ENCODE data around the gene TAF4B. TPM values are rescaled to one million over a fixed set of nuclear protein-coding genes. Genes with fewer than 3 reads are reported as not detected.
"Not testable (repeated sequence)": the region's sequence is repeated elsewhere in the genome, so short reads cannot be mapped to it uniquely, and the experiment has no call there.

TAF4B gene
- total and polyA plus RNA-seq, 7 experiments from 2014 or later, result 7.3 to 15.7 (median 12.6) TPM

DNA sequence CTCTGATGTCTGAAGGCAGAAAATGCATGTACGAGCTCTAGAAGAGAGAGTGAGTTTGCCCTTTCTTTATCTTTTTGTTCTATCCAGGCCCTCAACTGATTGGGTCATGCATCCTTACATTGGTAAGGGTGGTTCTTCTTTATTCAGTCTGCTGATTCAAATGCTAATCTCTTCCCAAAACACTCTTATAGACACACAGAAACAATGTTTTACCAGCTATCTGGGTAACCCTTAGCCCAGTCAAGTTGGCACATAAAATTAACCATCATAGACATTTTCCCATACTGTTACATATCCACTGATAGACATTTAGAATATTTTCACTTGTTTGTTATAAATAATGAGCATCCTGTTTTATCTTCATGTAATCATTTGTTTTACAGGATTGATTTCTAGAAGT, 141.2 kb downstream of the TAF4B start:
- CTCF ChIA-PET, result no interaction called here
- no peak overlapping the region for H3K4me3 ChIP-seq (ENCODE audit: low read length)

DNA sequence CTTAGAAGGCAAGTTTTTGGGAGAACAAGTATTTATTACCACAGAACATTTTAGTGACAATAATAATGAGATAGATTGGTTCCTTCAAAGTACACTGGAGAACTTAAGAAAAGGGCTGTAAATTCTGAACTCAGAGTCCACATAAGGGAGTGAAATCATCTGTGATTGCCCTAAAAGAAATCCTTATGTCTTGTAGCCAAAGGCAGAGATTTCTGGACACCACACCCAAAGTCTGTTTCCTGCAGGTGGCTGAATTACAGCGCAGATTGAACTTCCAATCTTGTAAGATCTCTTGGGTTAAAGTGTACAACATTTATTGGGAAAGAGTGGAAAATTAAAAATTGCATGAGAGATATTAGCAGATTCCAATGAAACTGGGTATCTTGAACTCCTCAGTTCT, 143.8 kb downstream of the TAF4B start:
- intact Hi-C loops (cut with micrococcal nuclease), result no loop called here
- ATAC-seq (no peak), DNase-seq (no peak)
- H3K9me3 ChIP-seq (ENCODE audit: control insufficient read depth in 2 of 3, low read length in 3 of 3), result no peaks in the 10 kb centered on the region
- H3K36me3 ChIP-seq (ENCODE audit: control insufficient read depth in 2 of 3, insufficient read depth in 3 of 3, low read length in 3 of 3), result no peaks in the 10 kb centered on the region
- ChIA-PET CTCF (interaction anchor here (1.9 kb wide), 1 partner anchor 14 kb away, joined by 5 read pairs; no protein-coding TSS in a partner anchor), POLR2A (no interaction called here)
- H3K4me1 Mint-ChIP-seq, result no peaks in the 10 kb centered on the region
- no peak overlapping the region for H3K4me3 Mint-ChIP-seq
- no peaks in the 10 kb centered on the region for H3K4me1 ChIP-seq (ENCODE audit: control insufficient read depth in 2 of 2, insufficient read depth in 2 of 2, low read length in 2 of 2)
- peaks cover 0 to 3% (median 0%) of the 10 kb centered on the region in 11 donors for H3K9me3 Mint-ChIP-seq
- H3K27ac ChIP-seq (ENCODE audit: low read depth, low read length), result no peak overlapping the region
- H3K4me3 ChIP-seq (ENCODE audit: low read length), result no peak overlapping the region
- H3K27me3 ChIP-seq (ENCODE audit: control insufficient read depth in 2 of 2, insufficient read depth in 2 of 2, low read length in 2 of 2), result no peaks in the 10 kb centered on the region
- H3K27ac Mint-ChIP-seq, result no peak overlapping the region
- peaks cover 6 to 68% (median 44%) of the 10 kb centered on the region in 5 donors for H3K36me3 Mint-ChIP-seq
- H3K27me3 Mint-ChIP-seq, result no peaks in the 10 kb centered on the region

More for the DNA sequence above, 141.2 kb downstream of the TAF4B start:
- POLR2A ChIA-PET, result no interaction called here
- ATAC-seq (no peak), DNase-seq (no peak)
- no peaks in the 10 kb centered on the region for H3K36me3 ChIP-seq (ENCODE audit: control insufficient read depth in 2 of 3, insufficient read depth in 3 of 3, low read length in 3 of 3)
- H3K4me1 ChIP-seq (ENCODE audit: control insufficient read depth in 2 of 2, insufficient read depth in 2 of 2, low read length in 2 of 2), result no peaks in the 10 kb centered on the region
- Mint-ChIP-seq H3K4me1 (no peaks in the 10 kb centered on the region), H3K27ac (no peak overlapping the region), H3K4me3 (no peak overlapping the region), H3K9me3 (peaks cover 0 to 1% (median 0%) of the 10 kb centered on the region in 11 donors), H3K27me3 (no peaks in the 10 kb centered on the region), H3K36me3 (peaks cover 6 to 57% (median 37%) of the 10 kb centered on the region in 5 donors)
- H3K27me3 ChIP-seq (ENCODE audit: control insufficient read depth in 2 of 2, insufficient read depth in 2 of 2, low read length in 2 of 2), result no peaks in the 10 kb centered on the region
- no peaks in the 10 kb centered on the region for H3K9me3 ChIP-seq (ENCODE audit: control insufficient read depth in 2 of 3, low read length in 3 of 3)
- intact Hi-C loops (cut with micrococcal nuclease), result no loop called here
- no peak overlapping the region for H3K27ac ChIP-seq (ENCODE audit: low read depth, low read length)

DNA sequence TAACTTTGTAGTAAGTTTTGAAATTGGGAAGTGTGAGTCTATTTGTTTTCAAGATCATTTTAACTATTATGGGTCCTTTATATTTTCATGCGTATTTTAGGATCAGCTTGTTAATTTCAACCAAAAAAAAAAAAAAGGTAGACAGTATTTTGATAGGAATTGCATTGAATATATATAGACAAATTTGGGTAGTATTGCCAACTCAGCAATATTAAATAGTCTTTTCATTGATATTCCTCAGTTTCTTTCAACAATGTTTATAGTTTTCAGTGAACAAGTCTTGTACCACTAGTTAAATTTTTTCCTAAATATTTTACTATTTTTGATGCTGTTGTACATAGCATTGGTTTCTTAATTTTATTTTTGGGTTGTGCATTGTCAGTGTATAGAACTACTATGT, 149.9 kb downstream of the TAF4B start:
- Histone ChIP-seq H3K36me3 (ENCODE audit: control insufficient read depth in 2 of 3, insufficient read depth in 3 of 3, low read length in 3 of 3) (no peaks in the 10 kb centered on the region), H3K4me1 (ENCODE audit: control insufficient read depth in 2 of 2, insufficient read depth in 2 of 2, low read length in 2 of 2) (no peaks in the 10 kb centered on the region), H3K9me3 (ENCODE audit: control insufficient read depth in 2 of 3, low read length in 3 of 3) (no peaks in the 10 kb centered on the region), H3K27me3 (ENCODE audit: control insufficient read depth in 2 of 2, insufficient read depth in 2 of 2, low read length in 2 of 2) (no peaks in the 10 kb centered on the region), H3K27ac (ENCODE audit: low read depth, low read length) (no peak overlapping the region), H3K4me3 (ENCODE audit: low read length) (no peak overlapping the region)
- peaks cover 0 to 1% (median 0%) of the 10 kb centered on the region in 7 donors for H3K4me1 Mint-ChIP-seq
- ATAC-seq (no peak), DNase-seq (no peak)
- peaks cover 0 to 53% (median 6%) of the 10 kb centered on the region in 5 donors for H3K36me3 Mint-ChIP-seq
- no peak overlapping the region for H3K4me3 Mint-ChIP-seq
- H3K27ac Mint-ChIP-seq, result no peak overlapping the region
- no peaks in the 10 kb centered on the region for H3K27me3 Mint-ChIP-seq
- CTCF ChIA-PET, result no interaction called here
- H3K9me3 Mint-ChIP-seq, result peaks cover 0 to 2% (median 0%) of the 10 kb centered on the region in 11 donors
- intact Hi-C loops (cut with micrococcal nuclease), result no loop called here
- POLR2A ChIA-PET, result no interaction called here

DNA sequence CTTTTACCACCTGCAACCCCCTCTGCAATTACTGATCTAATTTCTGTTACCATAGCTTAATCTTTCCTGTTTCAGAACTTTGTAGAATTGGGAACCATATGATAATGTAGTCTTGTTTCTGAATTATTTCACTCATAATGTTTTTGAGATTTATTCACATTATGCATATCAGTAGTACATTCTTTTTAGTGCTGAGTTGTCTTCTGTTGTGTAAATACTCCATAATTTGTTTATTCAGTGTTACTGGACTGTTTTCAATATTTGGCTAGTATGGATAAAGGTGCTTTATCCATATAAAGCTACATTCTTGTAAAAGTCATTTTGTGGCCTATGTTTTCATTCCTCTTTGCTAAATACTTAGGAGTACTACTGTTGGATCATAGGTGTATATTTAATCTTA, 152.5 kb downstream of the TAF4B start:
- no peaks in the 10 kb centered on the region for H3K4me1 ChIP-seq (ENCODE audit: control insufficient read depth in 2 of 2, insufficient read depth in 2 of 2, low read length in 2 of 2)
- H3K27ac Mint-ChIP-seq, result no peak overlapping the region
- CTCF ChIA-PET, result interaction anchor here (0.6 kb wide), 1 partner anchor 63 kb away, joined by 3 read pairs; no protein-coding TSS in a partner anchor
- H3K9me3 ChIP-seq (ENCODE audit: control insufficient read depth in 2 of 3, low read length in 3 of 3), result no peaks in the 10 kb centered on the region
- POLR2A ChIA-PET, result no interaction called here
- ATAC-seq (no peak), DNase-seq (no peak)
- H3K27ac ChIP-seq (ENCODE audit: low read depth, low read length), result no peak overlapping the region
- intact Hi-C loops (cut with micrococcal nuclease), result no loop called here
- H3K4me1 Mint-ChIP-seq, result peaks cover 0 to 1% (median 0%) of the 10 kb centered on the region in 7 donors
- peaks cover 0 to 40% (median 6%) of the 10 kb centered on the region in 5 donors for H3K36me3 Mint-ChIP-seq
- no peaks in the 10 kb centered on the region for H3K36me3 ChIP-seq (ENCODE audit: control insufficient read depth in 2 of 3, insufficient read depth in 3 of 3, low read length in 3 of 3)
- no peaks in the 10 kb centered on the region for H3K27me3 Mint-ChIP-seq
- no peak overlapping the region for H3K4me3 Mint-ChIP-seq
- H3K4me3 ChIP-seq (ENCODE audit: low read length), result no peak overlapping the region
- no peaks in the 10 kb centered on the region for H3K27me3 ChIP-seq (ENCODE audit: control insufficient read depth in 2 of 2, insufficient read depth in 2 of 2, low read length in 2 of 2)
- no peaks in the 10 kb centered on the region for H3K9me3 Mint-ChIP-seq

DNA sequence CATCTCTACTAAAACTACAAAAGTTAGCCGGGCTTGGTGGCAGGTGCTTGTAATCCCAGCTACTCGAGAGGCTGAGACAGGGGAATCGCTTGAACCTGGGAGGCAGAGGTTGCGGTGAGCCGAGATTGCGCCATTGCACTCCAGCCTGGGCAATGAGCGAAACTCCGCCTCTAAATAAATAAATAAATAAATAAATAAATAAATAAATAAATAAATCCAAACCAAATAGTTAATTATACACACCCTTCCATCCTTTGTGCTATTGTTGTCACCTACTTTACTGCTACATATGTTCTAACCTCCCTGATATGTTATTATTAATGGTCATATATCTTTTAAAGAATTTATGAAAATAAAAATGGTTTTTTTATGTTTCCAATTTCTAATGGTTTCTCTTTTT, 155.3 kb downstream of the TAF4B start:
- peaks cover 0 to 22% (median 2%) of the 10 kb centered on the region in 5 donors for H3K36me3 Mint-ChIP-seq
- POLR2A ChIA-PET, result not testable (repeated sequence)

DNA sequence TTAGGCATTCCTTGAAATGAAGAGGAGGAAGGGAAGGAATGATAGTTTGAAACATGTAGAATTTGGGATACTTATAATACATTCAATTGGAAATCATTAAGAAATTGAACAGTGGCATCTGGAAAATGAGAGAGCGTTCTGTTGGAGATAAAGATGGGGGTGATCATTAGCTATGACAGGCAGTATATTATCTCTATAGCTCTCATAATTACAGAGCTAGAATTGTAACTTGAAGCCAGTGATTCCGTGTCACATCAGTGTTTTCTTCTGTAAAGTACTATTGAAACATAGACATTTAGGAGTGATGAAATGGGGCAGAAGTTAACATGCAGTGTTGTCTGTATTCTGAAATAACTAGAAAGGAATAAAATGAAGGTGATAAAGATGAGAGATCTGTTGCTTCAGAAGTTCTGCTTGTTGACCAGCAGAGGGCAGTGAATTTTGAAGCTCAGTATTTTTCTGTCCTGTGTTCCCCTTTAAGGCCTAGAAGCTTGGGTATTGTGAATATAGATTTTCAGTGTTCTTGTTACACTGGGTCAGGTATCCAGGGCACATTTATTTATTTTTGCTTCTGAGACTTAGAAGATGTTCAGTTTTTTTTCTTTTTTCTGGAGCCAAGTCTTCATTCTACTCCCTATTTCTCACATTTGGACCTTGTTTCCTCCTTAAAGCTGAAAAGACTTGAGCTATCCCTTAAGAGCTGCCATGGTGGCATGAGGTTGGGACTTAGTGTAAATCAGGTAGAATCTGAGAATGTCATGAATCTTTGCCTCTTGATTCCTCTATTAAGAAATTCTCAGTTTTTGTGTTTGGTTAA, 157.4 kb downstream of the TAF4B start:
- Mint-ChIP-seq H3K36me3 (peaks cover 0 to 16% (median 8%) of the 10 kb centered on the region in 5 donors), H3K27ac (no peak overlapping the region), H3K4me3 (no peak overlapping the region), H3K4me1 (peaks cover 0 to 6% (median 0%) of the 10 kb centered on the region in 7 donors), H3K9me3 (peaks cover 0 to 3% (median 0%) of the 10 kb centered on the region in 11 donors), H3K27me3 (no peaks in the 10 kb centered on the region)
- Histone ChIP-seq H3K4me3 (ENCODE audit: low read length) (no peak overlapping the region), H3K4me1 (ENCODE audit: control insufficient read depth in 2 of 2, insufficient read depth in 2 of 2, low read length in 2 of 2) (no peaks in the 10 kb centered on the region), H3K27me3 (ENCODE audit: control insufficient read depth in 2 of 2, insufficient read depth in 2 of 2, low read length in 2 of 2) (no peaks in the 10 kb centered on the region), H3K27ac (ENCODE audit: low read depth, low read length) (no peak overlapping the region), H3K9me3 (ENCODE audit: control insufficient read depth in 2 of 3, low read length in 3 of 3) (no peaks in the 10 kb centered on the region), H3K36me3 (ENCODE audit: control insufficient read depth in 2 of 3, insufficient read depth in 3 of 3, low read length in 3 of 3) (no peaks in the 10 kb centered on the region)
- ChIA-PET POLR2A (interaction anchor here (0.7 kb wide), 1 partner anchor 20 kb away, joined by 3 read pairs; no protein-coding TSS in a partner anchor), CTCF (interaction anchor here (0.8 to 1.6 kb wide), 4 partner anchors 8 to 158 kb away, joined by 3 to 7 read pairs (median 4); partner anchors contain the start of gene TAF4B)
- DNase-seq (peak in 5 of 9 donors; percentile 13 to 33 (median 28)), ATAC-seq (peak; percentile 58)
- intact Hi-C loops (cut with micrococcal nuclease), result loop anchor here (1.0 to 10.0 kb wide), 3 partner anchors 161 to 266 kb away; partner anchors contain the start of gene KCTD1 (in 1 of the 2)

More for the DNA sequence above, 155.3 kb downstream of the TAF4B start:
- DNase-seq; H3K4me3 ChIP-seq (ENCODE audit: low read length); H3K9me3 ChIP-seq (ENCODE audit: control insufficient read depth in 2 of 3, low read length in 3 of 3); H3K27ac Mint-ChIP-seq; H3K27me3 ChIP-seq (ENCODE audit: control insufficient read depth in 2 of 2, insufficient read depth in 2 of 2, low read length in 2 of 2); H3K9me3 Mint-ChIP-seq; H3K27ac ChIP-seq (ENCODE audit: low read depth, low read length); H3K36me3 ChIP-seq (ENCODE audit: control insufficient read depth in 2 of 3, insufficient read depth in 3 of 3, low read length in 3 of 3); ATAC-seq; H3K4me1 Mint-ChIP-seq; H3K4me3 Mint-ChIP-seq; H3K27me3 Mint-ChIP-seq; H3K4me1 ChIP-seq (ENCODE audit: control insufficient read depth in 2 of 2, insufficient read depth in 2 of 2, low read length in 2 of 2): not testable (repeated sequence)
- intact Hi-C loops (cut with micrococcal nuclease), result loop anchor here in 1 of 2 donors (10.0 kb wide), 1 partner anchor 163 kb away; the partner anchor contains the start of gene KCTD1
- CTCF ChIA-PET, result interaction anchor here (0.7 kb wide), 1 partner anchor 328 kb away, joined by 3 read pairs; no protein-coding TSS in a partner anchor
